ENCODE results near the gene ATXN1.

Gene ATXN1

DNA sequence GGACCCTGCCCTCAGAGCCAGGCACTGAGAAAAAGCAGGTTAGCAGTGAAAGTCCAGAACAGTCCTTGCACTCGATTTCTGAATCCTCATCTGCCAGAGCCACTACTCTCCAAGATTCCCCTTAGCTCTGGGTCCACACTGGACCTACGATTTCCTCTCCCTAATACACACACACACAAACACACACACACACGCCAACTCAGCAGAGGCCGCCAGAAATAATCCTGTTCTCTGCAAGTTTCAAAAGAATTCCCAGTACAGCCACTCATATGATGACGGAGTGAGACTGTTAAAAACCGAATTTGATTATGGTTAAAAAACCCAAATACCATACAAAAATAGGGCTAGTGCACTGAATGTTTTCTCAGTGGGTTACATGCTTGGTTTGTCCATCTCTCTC is 432.0 kb downstream of the ATXN1 start:
- DNase-seq: no peak
- no peak for ATAC-seq

DNA sequence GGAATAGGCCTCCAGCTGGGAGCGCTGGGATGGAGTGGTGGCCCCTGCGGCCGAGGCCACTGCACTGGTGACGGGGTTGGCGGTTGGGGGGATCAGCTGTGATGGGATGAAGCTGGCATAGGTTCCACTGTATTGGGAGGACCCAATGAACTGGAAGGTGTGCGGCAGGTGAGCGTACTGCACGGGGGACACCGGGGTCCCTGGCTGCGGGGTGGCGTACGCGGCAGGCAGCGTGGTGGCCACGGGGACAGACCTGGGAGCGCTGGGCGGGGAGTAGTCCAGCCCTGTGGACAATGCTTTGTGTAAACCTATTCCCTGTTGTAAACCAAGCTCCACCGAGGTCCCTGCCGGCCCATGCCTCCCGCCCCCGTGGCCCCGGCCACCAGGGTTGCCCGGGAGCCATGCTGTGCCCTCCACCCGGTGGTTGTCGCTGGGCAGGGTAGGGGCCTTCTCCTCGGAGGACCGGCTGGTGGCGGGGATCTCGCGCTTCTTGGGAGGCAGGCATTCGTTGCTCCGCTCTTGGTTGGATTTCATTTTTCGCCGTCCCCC is 433.4 kb downstream of the ATXN1 start:
- no peak for ATAC-seq
- no peak for DNase-seq

DNA sequence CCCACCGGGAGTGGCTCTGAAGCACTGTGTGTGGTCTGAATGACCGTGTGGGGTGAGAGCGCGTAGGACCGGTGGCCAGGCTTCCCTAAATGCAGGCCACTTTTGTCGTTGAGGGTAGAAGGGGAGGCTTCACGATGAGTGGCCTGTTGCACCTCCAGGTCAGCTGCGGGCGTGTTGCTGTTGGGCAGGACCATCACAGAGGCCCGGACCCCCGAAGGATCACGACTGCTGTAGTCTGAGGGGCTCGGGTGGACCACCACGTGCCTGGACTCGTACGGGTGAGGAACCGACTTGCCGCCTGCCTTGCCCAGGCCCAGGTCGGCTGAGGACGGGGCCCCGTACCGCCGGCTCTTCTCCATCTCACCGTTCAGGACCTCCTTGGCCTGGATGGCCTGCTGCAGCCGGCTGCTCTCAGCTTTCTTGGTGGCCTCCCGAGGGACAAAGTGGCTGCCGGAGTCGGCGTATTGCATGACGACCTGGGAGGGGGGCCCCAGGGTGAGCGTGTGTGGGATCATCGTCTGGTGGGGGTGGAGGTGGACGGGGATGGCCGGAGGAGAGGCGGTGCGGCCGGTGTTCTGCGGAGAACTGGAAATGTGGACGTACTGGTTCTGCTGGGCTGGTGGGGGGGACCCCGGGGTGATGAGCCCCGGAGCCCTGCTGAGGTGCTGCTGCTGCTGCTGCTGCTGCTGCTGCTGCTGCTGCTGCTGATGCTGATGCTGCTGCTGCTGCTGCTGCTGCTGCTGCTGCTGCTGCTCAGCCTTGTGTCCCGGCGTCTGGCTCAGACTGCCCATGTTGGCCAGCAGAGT is 434.1 kb downstream of the ATXN1 start:
- DNase-seq: no peak
- ATAC-seq: no peak

DNA sequence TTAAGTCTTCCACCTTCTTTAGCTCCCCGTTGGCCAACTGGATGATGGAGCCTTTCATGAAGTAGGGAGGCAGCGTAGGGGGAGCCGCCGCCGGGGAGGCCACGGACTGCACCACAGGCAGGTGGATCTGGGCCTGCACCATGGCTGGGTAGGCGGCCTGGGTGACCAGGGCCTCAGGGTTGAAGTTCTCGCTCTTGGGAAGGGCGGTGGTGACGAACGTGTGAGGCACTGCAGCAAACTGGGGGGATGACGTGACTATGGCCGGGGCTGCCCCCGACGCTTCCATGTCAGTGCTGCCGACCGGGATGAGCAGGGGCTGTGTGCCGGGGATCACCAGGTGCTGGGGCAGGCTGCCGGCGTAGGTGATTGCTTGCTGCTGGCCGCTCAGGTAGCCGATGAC is 434.7 kb downstream of the ATXN1 start:
- DNase-seq (no peak), ATAC-seq (no peak)

DNA sequence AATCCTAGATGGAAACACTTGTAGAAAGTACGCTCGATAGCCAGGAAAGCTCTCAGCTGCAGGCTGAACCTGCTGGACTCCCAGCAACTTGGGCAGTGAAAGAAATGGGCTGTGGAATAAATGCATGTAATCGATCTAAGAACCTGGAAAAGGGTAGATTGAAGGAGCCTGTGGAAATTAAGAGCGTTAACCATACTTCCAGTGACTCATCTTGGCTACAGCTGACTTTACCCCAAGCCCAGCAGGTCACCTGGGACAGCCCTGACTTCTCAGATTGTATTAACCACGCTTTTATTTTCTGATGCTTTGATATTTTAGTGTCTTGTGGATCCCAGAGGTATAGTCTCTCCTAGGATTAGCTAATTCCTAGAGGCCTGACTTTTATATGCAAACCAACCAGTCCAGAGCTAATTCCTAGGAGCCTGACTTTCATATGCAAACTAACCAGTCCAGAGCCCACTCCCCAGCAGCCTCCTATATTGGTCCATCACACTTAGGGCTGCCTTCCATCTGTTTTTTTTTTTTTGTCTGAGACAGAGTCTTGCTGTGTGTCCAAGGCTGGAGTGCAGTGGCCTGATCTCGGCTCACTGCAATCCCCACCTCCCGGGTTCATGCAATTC is 436.5 kb downstream of the ATXN1 start:
- DNase-seq (no peak), ATAC-seq (no peak)

DNA sequence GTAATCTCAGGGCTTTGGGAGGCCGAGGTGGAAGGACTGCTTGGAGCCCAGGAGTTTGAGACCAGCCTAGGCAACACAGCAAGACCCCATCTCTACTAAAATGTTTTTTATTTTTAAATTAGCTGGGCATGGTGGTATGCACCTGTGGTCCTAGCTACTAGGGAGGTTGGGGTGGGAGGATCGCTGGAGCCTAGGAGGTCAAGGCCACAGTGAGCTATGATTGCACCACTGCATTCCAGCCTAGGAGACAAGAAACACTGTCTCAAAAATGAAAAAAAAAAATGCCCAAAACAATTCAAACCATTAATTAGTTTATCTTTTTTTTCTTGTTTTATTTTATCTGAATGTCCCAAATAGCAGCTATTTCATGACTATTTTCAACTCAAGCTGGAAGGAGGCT is 437.1 kb downstream of the ATXN1 start:
- no peak for DNase-seq
- no peak for ATAC-seq

DNA sequence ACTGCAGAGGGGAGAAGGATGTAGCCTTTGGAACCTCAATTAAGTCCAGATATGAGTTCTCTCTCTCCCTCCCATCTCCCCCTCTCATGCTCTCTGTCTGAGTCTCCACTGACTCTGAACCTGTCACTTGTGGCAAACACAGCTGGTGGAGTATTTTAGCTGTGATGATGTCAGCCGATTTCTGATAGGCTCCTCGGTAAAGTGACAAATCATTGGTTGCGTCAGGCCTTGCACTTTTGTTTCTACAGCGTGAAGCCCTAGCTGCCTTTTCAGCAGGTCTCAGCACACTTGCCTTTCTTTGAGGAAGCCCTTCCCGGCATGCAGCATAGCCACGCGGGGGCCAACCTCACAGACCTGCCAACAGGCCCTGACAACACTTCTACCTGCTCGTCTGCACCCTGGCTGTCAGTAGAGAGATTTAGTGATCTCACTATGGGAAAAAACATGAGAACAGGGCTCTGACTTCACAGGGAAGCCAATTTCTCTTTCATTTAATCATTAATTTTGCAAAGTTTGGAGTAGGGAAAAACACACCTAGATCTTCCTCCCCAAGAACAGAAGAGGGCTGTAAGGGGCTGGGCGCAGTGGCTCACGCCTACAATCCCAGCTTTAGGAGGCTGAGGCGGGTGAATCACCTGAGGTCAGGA is 438.5 kb downstream of the ATXN1 start:
- ATAC-seq: peak; percentile 82
- peak; percentile 74 for DNase-seq

DNA sequence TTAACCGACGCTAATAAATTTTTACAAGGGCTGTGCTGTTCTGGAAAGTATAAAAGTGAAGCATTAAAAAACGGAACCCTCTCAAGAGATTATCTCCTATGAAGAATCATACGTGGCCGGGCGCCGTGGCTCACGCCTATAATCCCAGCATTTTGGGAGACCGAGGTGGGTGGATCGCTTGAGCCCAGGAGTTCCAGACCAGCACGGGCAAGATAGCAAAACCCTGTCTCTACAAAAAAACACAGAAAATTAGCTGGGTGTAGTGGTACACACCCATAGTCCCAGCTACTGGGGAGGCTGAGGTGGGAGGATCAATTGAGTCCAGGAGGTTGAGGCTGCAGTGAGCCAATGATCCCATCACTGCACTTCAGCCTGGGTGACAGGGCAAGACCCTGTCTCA is 439.4 kb downstream of the ATXN1 start:
- ATAC-seq (no peak), DNase-seq (no peak)

DNA sequence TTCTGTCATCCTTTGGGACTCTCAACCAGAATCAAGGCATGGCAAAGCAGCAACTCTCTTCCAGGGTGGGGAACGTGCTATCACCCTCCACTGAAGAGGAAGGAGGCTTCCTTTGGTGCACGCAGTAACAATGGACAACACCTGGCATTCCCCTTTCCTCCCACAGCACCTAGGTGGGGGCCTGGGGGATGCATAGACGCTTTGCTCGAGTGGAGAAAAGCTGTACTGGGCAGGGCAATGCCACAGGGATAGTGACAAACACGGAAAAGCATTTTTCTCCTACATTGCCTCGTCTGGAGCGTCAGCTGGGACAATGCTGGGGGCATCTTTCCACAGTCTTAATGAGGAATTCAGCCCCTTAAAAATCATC is 439.9 kb downstream of the ATXN1 start:
- DNase-seq (no peak), ATAC-seq (no peak)

DNA sequence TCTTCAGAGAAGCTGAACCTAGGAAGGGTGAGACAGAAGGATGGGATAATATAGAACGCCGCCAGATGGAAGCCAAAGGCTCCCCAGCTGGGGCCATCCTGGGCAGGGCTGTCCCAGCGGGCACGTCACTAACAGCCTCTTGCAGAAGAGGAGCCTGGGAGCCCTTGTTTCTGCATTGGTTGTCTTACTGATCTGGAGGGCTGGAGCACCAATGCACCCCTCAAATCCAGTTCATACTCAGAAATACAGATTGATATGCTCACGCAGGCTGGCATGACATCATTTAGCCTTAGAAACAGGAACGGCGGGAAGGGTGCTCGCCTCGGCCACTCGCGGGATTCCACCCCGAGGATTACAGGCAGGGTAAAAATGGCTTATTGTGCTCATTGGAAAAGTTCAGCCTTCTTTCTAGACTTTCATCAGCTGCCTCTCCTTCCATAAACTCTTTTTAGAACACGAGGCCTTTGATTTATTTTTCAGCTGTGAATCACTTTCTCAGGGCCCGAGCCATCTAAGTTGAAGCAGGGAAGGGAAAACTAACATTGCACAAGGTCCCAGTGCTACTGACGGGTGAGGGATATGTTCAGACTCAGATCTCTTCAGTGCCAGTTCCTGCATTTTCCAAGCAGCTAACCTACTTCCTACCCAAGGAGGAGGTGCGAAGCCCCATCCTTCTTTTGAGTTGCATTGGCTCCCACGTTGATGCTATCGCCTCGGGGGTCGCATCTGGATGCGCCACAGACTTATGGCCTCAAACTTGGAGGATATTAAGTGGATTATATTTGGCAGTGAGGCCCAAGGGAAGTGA is 440.5 kb downstream of the ATXN1 start:
- ATAC-seq: no peak
- DNase-seq: no peak

DNA sequence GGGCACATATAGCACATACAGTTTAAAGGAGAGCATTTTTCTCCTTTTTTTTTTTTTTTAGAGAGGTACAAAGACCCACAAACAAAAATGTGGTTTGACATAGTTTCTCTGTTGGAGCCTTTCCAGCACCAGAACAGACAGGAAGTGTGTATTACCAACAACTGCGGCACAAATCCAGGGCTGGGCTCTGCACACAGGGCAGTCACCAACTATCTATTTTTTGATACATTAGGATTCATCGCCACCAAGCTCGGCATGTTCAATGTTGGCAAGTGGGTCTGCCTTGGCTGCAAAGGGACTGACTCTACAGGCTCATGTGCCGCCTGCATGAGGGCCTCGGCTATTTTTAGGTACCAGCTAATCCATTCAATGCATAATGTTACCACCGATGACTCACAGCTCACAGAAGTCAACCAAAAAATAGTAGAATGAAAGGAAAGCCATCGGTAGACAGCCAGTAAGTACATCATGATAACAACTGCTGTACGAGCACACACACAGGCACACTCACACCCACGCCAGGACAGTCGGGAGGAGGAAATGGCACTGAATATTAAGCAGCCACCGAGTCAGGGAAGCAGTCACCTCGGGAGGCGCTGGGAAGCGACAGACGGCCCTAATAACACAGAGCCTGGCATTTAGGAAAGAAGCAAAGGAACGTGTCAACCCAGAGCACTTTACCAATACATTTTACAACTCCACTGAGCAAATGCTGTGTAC is 441.3 kb downstream of the ATXN1 start:
- DNase-seq: peak; percentile 66
- ATAC-seq: peak; percentile 77

DNA sequence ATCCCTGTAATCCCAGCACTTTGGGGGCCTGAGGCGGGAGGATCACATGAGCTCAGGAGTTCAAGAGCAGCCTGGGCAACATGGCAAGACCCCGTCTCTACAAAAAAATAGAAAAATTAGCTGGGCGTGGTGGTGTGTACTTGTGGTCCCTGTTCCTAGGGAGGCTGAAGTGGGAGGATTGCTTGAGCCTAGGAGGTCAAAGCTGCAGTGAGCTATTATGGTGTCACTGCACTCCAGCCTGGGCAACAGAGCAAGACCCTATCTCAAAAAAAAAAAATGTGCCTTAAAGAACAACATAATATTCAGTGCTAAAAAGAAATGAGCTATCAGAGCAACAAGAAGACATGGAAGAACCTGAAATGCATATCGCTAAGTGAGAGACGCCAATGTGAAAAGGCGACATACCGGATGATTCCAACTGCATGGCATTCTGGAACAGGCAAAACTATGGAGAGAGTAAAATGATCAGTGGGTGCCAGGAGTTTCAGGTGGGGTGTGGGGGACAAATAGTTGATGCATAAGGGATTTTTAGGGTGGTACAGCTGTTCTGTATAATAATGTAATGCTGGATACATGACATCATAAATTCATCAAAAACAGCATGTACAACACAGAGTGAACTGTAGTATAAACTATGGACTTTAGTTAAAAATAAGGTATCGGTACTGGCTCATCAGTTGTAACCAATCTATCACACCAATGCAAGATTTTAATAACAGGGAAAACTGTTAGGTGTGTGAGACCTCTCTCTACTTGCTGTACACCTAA is 442.1 kb downstream of the ATXN1 start:
- ATAC-seq (no peak), DNase-seq (no peak)

DNA sequence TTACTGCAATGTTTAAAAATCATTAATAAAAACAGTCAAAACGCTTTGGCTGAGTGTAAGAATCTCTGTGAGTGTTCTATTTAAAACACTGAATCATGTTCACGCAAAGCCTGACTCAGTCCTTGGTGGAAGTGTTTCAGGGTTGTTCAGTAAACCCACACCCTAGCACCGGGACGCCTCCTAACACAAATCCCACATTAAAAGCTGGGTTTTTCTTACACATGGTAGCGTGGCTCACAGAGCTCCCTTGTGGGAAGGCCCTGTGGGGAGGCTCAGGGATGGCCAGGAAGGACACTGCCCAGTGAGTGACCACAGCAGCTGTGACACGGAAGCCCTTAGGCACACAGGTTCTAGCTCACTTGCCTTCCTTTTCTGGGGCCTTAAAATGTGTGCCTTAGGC is 442.7 kb downstream of the ATXN1 start:
- peak; percentile 45 for DNase-seq

DNA sequence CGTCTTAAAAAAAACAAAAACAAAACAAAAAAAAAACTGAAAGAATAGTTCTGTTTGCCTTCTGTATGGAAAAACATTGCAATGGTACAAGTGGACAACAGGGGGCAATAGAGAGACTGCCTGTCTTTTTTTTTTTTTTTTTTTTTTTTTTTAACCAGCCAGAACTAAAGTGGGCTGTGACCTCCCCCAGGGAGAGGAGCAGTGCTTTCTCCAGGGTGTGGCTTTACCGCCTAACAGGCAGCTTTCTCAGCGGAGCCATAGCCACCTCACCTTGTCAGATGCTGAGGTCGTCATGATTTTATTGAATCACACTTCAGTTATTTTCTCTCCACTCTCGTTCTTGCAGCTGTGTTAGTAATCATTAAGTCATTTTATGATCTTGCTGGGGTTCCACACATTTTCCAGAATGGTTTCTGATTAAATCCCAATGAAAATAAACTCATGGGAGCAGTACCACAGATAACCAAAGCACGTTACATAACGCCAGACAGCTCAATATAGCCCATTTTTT is 444.5 kb downstream of the ATXN1 start:
- no peak for DNase-seq
- peak; percentile 7 for ATAC-seq

More for the DNA sequence above, 442.7 kb downstream of the ATXN1 start:
- ATAC-seq: peak; percentile 14

DNA sequence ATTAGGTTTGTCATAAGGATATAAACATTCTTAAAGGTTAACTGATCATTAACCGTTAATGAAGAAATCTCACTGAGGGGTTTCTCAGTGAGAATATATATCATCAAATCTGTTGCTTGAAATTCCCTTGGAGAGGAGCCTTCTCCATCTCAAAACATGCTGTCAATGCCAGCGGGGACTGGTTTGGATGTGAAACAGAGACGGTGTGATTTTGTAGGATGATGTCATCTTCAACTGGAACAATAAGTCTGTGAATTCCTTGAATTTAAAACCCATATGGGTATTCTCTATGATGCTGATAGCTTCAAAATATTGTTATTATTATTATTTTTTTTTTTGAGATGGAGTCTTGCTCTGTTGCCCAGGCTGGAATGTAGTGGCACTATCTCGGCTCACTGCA is 447.0 kb downstream of the ATXN1 start:
- ATAC-seq (no peak), DNase-seq (no peak)

DNA sequence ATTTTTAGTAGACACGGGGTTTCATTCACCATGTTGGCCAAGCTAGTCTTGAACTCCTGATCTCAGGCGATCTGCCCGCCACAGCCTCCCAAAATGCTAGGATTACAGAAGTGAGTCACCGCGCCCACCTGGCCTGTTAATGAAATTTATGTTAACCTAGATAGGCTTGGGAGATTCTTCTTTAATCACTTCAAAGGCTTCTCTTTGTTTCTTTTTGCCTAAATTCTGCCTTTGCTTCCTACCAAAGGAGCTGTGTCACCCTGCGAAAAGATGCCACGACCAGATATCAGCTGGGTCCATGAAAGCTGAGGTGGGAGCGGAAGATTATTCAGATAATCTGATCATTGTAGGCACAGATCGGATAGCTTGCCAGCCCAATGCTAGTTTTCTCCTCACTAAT is 447.5 kb downstream of the ATXN1 start:
- ATAC-seq (no peak), DNase-seq (no peak)

DNA sequence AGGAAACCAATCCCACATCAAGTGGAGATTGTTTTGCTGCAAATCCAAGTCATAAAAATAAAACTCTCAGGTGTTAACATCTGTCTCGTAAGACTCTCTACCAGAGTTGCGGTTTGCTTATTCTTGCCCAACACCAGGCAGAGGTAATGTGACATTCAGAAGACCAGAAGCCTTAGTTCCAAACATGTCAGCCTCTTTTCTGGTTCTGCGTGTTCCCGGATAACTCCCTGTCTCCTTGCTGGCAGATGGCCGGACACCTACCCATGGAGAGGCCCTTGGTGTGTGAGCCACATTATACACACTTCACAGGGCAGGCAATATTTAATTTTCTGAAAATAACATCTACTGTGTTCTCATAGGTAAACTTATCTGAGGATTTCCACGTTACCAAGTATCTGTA is 449.5 kb downstream of the ATXN1 start:
- DNase-seq (no peak), ATAC-seq (no peak)

DNA sequence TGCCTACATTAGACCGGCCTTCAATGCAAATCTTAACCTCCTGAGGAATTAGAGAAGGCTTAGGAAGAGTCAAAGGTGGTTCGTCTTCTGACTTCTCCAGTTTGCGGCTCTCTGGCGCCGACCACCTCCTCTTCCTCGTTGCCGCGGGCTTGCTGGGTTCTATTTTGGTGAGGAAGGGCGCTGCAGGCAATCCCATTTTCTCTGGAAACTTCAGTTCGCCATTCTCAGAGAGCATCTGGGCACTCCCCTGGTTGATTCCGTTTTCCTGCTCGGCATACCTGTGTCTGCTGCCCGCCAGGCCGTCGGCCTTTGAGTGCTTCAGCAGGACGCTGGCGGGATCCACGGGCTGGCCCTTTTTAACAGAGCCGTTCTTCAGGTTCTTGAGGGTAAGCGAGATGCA is 454.9 kb downstream of the ATXN1 start:
- ATAC-seq (no peak), DNase-seq (no peak)

DNA sequence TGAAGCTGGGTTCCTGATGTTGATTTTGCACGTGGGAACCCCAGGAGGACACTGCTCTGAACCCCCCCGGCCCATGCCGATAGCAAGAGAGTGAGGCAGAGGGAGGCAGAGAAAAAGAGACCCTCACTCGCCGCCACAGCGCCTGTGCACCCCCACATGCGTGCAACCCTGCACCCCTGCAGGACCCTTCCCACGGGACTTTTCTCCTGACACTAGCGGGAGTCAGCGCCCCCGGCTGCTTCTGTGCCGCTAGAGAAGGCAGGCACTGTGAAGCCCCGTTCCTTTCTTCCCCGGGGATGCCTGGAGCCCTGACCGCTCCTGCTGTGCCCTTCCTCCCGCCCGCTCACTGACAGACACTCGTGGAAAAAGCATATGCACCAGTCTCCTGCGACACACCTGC is 455.5 kb downstream of the ATXN1 start:
- DNase-seq: no peak

DNA sequence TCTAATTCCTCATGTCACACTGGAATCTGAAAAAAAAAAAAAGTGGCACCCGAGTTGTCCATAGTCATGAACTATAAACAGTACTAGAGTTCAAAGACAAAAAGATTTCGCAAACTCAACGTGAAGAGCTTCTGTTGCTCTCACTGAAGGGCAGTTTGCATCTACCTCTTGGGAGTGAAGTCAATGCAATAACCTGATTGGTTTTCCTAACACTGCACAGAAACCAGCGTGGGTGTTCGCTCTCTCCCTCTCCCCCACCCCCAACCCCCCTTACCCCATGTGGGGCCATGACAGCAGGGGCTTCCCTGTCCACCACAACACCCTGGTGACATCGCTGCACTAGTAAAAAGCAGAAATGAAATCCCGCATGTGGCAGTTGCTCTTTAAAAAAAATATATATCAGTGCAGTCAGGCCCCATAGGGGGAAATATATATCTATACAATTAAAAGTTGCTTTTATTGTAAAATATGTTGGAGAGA is 456.0 kb downstream of the ATXN1 start:
- peak; percentile 35 for DNase-seq
- peak; percentile 55 for ATAC-seq

More for the DNA sequence above, 455.5 kb downstream of the ATXN1 start:
- no peak for ATAC-seq
